NB4 (cell line): ENCODE measurements around the gene MSH3.

Experiments
- CTCF ChIP-seq: IDR thresholded peaks from one replicate; pipeline ENCODE4 v1.5.1; 2012; ENCODE audit warnings: low read depth, low read length
- MAX ChIP-seq: IDR thresholded peaks from 2 replicates; pipeline ENCODE4 v1.6.1; 2011; ENCODE audit warnings: low read depth, low read length
- POLR2A ChIP-seq: IDR thresholded peaks from 2 replicates; pipeline ENCODE4 v1.6.1; 2011; ENCODE audit warnings: mild to moderate bottlenecking; ENCODE audit not compliant: insufficient read length; ENCODE audit errors: extremely low read depth

- TF ChIP-seq POLR2A (no peak), CTCF (no peak), MAX (no peak)
Measured at GRCh38 chr5:80667384-80667783, 12.9 kb downstream of the MSH3 start.
